Panc1 (cell line): Measurements from ENCODE around the gene EMID1. TPM values are rescaled to one million over a fixed set of nuclear protein-coding genes. Genes with fewer than 3 reads are reported as not detected.
A peak's percentile ranks its signal among the peaks of the same experiment; 100 is the strongest.

ENCODE experiments used
- ATAC-seq: fragments of 200-7000 bp; cut with Tn5 transposase; 2 replicates; pipeline ENCODE4 v1.9.1; 2020; ENCODE audit warnings: mild to moderate bottlenecking, moderate library complexity
- BruUV-seq: library from RNA; stranded (reverse); fragments of 400-500 nt; replicated peaks from 2 replicates; lab custom pipeline; 2021; lab: Mats Ljungman, UMichigan
- CTCF ChIA-PET: fragments of 300-600 bp; sonication (Branson Sonifier 250); formaldehyde crosslinking; loops from one replicate; lab custom pipeline; 2022; ENCODE audit warnings: antibody characterized with exemption; lab: Charles Lee
- POLR2A ChIA-PET: fragments of 300-600 bp; sonication (Branson Sonifier 250); formaldehyde crosslinking; loops from one replicate; lab custom pipeline; 2022; ENCODE audit warnings: antibody characterized with exemption; lab: Charles Lee
- DNase-seq: peaks from one replicate; pipeline ENCODE4 v3.0.0-alpha.2; 2010; ENCODE audit warnings: low read depth, low spot score
- H3K27ac ChIP-seq: 2 replicates; pipeline ENCODE4 v1.5.1; 2011; ENCODE audit warnings: mild to moderate bottlenecking, low read length, inconsistent platforms
- H3K27me3 ChIP-seq: fragments of 200-500 bp; sonication (Bioruptor generic); 2 replicates; pipeline ENCODE4 v1.6.0; 2014; ENCODE audit warnings: low read length, inconsistent platforms; ENCODE audit not compliant: control insufficient read depth, insufficient read depth
- H3K36me3 ChIP-seq: fragments of 200-500 bp; sonication (Bioruptor generic); 2 replicates; pipeline ENCODE4 v1.5.1; 2014; ENCODE audit warnings: inconsistent platforms, mild to moderate bottlenecking, low read length, moderate library complexity; ENCODE audit not compliant: control insufficient read depth, insufficient read depth
- H3K4me1 ChIP-seq: 2 replicates; pipeline ENCODE4 v1.5.1; 2011; ENCODE audit warnings: inconsistent platforms, mild to moderate bottlenecking, low read length, moderate library complexity; ENCODE audit not compliant: control insufficient read depth, insufficient read depth
- H3K4me3 ChIP-seq, 2 experiments: 2 replicates each; pipeline ENCODE4 v1.5.1; 2011 to 2012; ENCODE audit warnings: low read depth in 2 of 2, low read length in 2 of 2, mild to moderate bottlenecking in 2 of 2, inconsistent platforms in 1 of 2, moderate library complexity in 1 of 2
- H3K9me3 ChIP-seq: fragments of 200-500 bp; sonication (Bioruptor generic); 2 replicates; pipeline ENCODE4 v1.5.1; 2014; ENCODE audit warnings: low read depth, mild to moderate bottlenecking, inconsistent platforms, low read length, moderate library complexity; ENCODE audit not compliant: control insufficient read depth, insufficient read depth
- POLR2AphosphoS5 ChIP-seq: IDR thresholded peaks from 2 replicates; pipeline ENCODE4 v1.6.1; 2012; ENCODE audit warnings: mild to moderate bottlenecking, low read depth, low read length, moderate library complexity
- SIN3A ChIP-seq: IDR thresholded peaks from 2 replicates; pipeline ENCODE4 v1.6.1; 2012; ENCODE audit warnings: low read depth, mild to moderate bottlenecking, low read length, moderate library complexity, borderline replicate concordance; ENCODE audit not compliant: insufficient read depth
- TCF7L2 ChIP-seq: IDR thresholded peaks from 2 replicates; pipeline ENCODE4 v1.6.1; 2011; ENCODE audit warnings: mild to moderate bottlenecking, low read depth, low read length, inconsistent platforms
- in situ Hi-C: cut with HindIII; loops from 2 replicates; pipeline ENCODE4 v1.10.0; 2016; ENCODE audit warnings: low sequenced_read_pairs, low pct_unique_long_range_greater_than_20kb
- intact Hi-C: fragments of 100-400 bp; cut with micrococcal nuclease; formaldehyde crosslinking; loops from one replicate; pipeline ENCODE4 v1.10.0; 2022; ENCODE audit not compliant: unreplicated experiment
- total RNA-seq: library from RNA; stranded (reverse); gene quantifications from one replicate; pipeline ENCODE4 v1.2.1, GENCODE V29; 2021; ENCODE audit not compliant: unreplicated experiment
- TF ChIP-seq, protein P1 (sequence below): fragments of 450-650 bp; IDR thresholded peaks from 2 replicates; pipeline ENCODE4 v1.5.1; 2017; ENCODE audit warnings: mild to moderate bottlenecking
- TF ChIP-seq, protein P2 (sequence below), 2 experiments: IDR thresholded peaks; 2 replicates each; pipeline ENCODE4 v1.6.1; 2011 to 2012; ENCODE audit warnings: low read depth in 2 of 2, control low read depth in 1 of 2, low read length in 1 of 2, mild to moderate bottlenecking in 1 of 2, moderate library complexity in 1 of 2; ENCODE audit not compliant: insufficient read depth in 1 of 2

The EMID1 gene
- total RNA-seq, 1 experiment from 2014 or later, result 1.1 TPM

DNA sequence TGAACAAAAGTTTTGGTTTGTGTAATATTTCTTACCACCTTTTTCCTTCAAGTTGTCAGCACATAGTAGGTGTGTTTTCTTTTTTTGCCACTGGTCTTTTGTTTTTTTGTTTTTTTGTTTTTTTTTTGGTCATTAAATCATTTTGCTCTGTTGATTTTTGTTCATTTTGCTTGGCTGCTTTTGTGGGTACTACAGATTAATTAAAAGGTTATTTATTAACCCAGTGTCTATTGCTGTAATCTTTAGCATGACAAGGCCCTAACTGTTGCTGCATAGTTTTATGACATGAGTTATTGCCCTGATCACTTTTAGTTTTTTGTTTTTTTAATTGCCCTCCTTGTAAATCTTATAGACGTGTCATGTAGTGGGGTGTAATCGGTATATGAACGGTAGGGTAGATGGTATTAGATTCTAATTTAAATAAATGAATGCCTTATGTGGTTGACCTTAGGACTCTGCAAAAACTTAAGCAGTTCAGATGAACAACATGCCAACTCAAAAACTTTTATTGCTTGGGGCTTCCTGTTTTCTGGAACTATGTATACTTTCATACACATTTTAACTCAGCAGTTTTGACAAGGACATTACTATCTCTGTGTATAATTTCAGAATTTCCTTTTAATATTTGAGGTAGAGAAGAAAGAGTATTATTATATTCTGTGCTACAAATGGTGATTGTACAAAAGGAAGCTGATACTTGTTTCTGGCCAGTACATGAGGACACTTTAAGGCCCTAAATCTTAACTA lies 70.3 kb downstream of the EMID1 start:
- Histone ChIP-seq H3K4me3 (no peak overlapping the region), H3K27me3 (no peaks in the 10 kb centered on the region), H3K9me3 (no peaks in the 10 kb centered on the region), H3K4me1 (peaks cover 19% of the 10 kb centered on the region), H3K27ac (no peak overlapping the region), H3K36me3 (peaks cover 61% of the 10 kb centered on the region)
- POLR2A ChIA-PET, result no interaction called here
- in situ Hi-C loops, result no loop called here
- no peak for ATAC-seq
- TF ChIP-seq POLR2AphosphoS5 (no peak), SIN3A (no peak), TCF7L2 (no peak)
- TF ChIP-seq, protein P1, sequence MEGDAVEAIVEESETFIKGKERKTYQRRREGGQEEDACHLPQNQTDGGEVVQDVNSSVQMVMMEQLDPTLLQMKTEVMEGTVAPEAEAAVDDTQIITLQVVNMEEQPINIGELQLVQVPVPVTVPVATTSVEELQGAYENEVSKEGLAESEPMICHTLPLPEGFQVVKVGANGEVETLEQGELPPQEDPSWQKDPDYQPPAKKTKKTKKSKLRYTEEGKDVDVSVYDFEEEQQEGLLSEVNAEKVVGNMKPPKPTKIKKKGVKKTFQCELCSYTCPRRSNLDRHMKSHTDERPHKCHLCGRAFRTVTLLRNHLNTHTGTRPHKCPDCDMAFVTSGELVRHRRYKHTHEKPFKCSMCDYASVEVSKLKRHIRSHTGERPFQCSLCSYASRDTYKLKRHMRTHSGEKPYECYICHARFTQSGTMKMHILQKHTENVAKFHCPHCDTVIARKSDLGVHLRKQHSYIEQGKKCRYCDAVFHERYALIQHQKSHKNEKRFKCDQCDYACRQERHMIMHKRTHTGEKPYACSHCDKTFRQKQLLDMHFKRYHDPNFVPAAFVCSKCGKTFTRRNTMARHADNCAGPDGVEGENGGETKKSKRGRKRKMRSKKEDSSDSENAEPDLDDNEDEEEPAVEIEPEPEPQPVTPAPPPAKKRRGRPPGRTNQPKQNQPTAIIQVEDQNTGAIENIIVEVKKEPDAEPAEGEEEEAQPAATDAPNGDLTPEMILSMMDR, result no peak
- TF ChIP-seq, protein P2, sequence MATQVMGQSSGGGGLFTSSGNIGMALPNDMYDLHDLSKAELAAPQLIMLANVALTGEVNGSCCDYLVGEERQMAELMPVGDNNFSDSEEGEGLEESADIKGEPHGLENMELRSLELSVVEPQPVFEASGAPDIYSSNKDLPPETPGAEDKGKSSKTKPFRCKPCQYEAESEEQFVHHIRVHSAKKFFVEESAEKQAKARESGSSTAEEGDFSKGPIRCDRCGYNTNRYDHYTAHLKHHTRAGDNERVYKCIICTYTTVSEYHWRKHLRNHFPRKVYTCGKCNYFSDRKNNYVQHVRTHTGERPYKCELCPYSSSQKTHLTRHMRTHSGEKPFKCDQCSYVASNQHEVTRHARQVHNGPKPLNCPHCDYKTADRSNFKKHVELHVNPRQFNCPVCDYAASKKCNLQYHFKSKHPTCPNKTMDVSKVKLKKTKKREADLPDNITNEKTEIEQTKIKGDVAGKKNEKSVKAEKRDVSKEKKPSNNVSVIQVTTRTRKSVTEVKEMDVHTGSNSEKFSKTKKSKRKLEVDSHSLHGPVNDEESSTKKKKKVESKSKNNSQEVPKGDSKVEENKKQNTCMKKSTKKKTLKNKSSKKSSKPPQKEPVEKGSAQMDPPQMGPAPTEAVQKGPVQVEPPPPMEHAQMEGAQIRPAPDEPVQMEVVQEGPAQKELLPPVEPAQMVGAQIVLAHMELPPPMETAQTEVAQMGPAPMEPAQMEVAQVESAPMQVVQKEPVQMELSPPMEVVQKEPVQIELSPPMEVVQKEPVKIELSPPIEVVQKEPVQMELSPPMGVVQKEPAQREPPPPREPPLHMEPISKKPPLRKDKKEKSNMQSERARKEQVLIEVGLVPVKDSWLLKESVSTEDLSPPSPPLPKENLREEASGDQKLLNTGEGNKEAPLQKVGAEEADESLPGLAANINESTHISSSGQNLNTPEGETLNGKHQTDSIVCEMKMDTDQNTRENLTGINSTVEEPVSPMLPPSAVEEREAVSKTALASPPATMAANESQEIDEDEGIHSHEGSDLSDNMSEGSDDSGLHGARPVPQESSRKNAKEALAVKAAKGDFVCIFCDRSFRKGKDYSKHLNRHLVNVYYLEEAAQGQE (IDR thresholded peaks at IDR 0.05; ENCODE audit: insufficient read depth in 1 of 2, low read depth in 2 of 2, low read length in 1 of 2), result no peak
- no peak for DNase-seq
- BruUV-seq, result TSS peak; percentile 3
- intact Hi-C loops, result no loop called here
- CTCF ChIA-PET, result no interaction called here

DNA sequence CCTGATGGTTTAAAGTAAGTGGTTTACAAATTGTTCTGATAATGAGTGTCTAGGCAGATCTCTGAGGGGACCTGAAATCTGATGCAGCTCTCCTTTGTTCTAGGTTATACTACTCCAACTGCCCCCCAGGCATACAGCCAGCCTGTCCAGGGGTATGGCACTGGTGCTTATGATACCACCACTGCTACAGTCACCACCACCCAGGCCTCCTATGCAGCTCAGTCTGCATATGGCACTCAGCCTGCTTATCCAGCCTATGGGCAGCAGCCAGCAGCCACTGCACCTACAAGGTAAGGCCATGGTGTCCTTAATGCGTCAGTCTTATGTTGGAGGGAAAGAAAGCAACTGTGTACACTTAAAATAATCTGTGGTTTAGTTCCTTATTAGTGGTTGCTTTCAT lies 72.2 kb downstream of the EMID1 start:
- in situ Hi-C loops (no loop called here), intact Hi-C loops (no loop called here)
- ChIA-PET CTCF (no interaction called here), POLR2A (no interaction called here)
- Histone ChIP-seq H3K27me3 (no peaks in the 10 kb centered on the region), H3K9me3 (no peaks in the 10 kb centered on the region), H3K27ac (no peak overlapping the region), H3K4me1 (peaks cover under 1% of the 10 kb centered on the region), H3K4me3 (no peak overlapping the region), H3K36me3 (peaks cover 49% of the 10 kb centered on the region)
- DNase-seq (no peak), ATAC-seq (no peak)
- TF ChIP-seq POLR2AphosphoS5 (no peak), SIN3A (no peak), TCF7L2 (no peak)
- TF ChIP-seq, protein P2 (IDR thresholded peaks at IDR 0.05; ENCODE audit: insufficient read depth in 1 of 2, low read depth in 2 of 2, low read length in 1 of 2), result no peak
- TF ChIP-seq, protein P1, result no peak
- no TSS peak for BruUV-seq
